KMS-11 (cell line): ENCODE results near the gene PRG2.

ENCODE experiments used
- H2AFZ ChIP-seq: fragments of 200-600 bp; sonication (generic); 2 replicates; pipeline ENCODE4 v1.6.1; 2016; ENCODE audit warnings: antibody characterized with exemption, mixed run types, low read depth
- H3K27ac ChIP-seq: fragments of 200-600 bp; sonication (generic); 2 replicates; pipeline ENCODE4 v1.6.1; 2016; ENCODE audit warnings: mild to moderate bottlenecking, mixed run types
- H3K27me3 ChIP-seq: fragments of 200-600 bp; sonication (generic); 2 replicates; pipeline ENCODE4 v1.6.1; 2017; ENCODE audit warnings: mild to moderate bottlenecking, low read depth, mixed run types, moderate library complexity; ENCODE audit not compliant: insufficient read depth
- H3K36me3 ChIP-seq: fragments of 200-600 bp; sonication (generic); 2 replicates; pipeline ENCODE4 v1.6.1; 2017; ENCODE audit warnings: mild to moderate bottlenecking, mixed run types; ENCODE audit not compliant: insufficient read depth
- H3K4me1 ChIP-seq: fragments of 200-600 bp; sonication (generic); 2 replicates; pipeline ENCODE4 v1.6.1; 2016; ENCODE audit warnings: mild to moderate bottlenecking, low read depth, mixed run types; ENCODE audit not compliant: poor library complexity, severe bottlenecking
- H3K4me2 ChIP-seq: fragments of 200-600 bp; sonication (generic); 2 replicates; pipeline ENCODE4 v1.7.0; 2016; ENCODE audit warnings: mild to moderate bottlenecking, mixed run types
- H3K4me3 ChIP-seq: fragments of 200-600 bp; sonication (generic); IDR thresholded peaks from 2 replicates; pipeline ENCODE4 v1.6.1; 2017; ENCODE audit warnings: low read depth, low read length, mixed read lengths; ENCODE audit not compliant: insufficient read depth
- H3K79me2 ChIP-seq: fragments of 200-600 bp; sonication (generic); 2 replicates; pipeline ENCODE4 v1.6.1; 2016; ENCODE audit warnings: low read depth, mixed run types; ENCODE audit not compliant: insufficient read depth
- H3K9ac ChIP-seq: fragments of 200-600 bp; sonication (generic); 2 replicates; pipeline ENCODE4 v1.6.1; 2016; ENCODE audit warnings: mild to moderate bottlenecking, mixed run types
- H4K20me1 ChIP-seq: fragments of 200-600 bp; sonication (generic); 2 replicates; pipeline ENCODE4 v1.6.1; 2016; ENCODE audit warnings: mild to moderate bottlenecking, mixed run types; ENCODE audit not compliant: insufficient read depth
- CTCF ChIP-seq: fragments of 200-600 bp; sonication (generic); conservative IDR thresholded peaks from 2 replicates; pipeline ENCODE4 v1.6.1; 2017; ENCODE audit warnings: low read depth, mild to moderate bottlenecking, antibody characterized with exemption, low read length, moderate library complexity, mixed read lengths

PRG2 gene

GRCh38 chr11:57426439-57426928, 36.0 kb upstream of the PRG2 start:
- no peak for TF ChIP-seq CTCF
- Histone ChIP-seq H3K4me3 (no peak overlapping the region), H3K27ac (no peak overlapping the region), H2AFZ (no peak overlapping the region), H3K9ac (no peak overlapping the region), H4K20me1 (no peaks in the 10 kb centered on the region), H3K27me3 (no peaks in the 10 kb centered on the region), H3K36me3 (no peaks in the 10 kb centered on the region), H3K4me1 (no peaks in the 10 kb centered on the region), H3K4me2 (no peak overlapping the region), H3K79me2 (no peaks in the 10 kb centered on the region)

- H3K36me3 ChIP-seq: no peaks in the 10 kb centered on the region
- no peaks in the 10 kb centered on the region for H3K27me3 ChIP-seq
- H2AFZ ChIP-seq: no peak overlapping the region
- H3K79me2 ChIP-seq: no peaks in the 10 kb centered on the region
- no peak for TF ChIP-seq CTCF
- H3K4me3 ChIP-seq: no peak overlapping the region
- H4K20me1 ChIP-seq: no peaks in the 10 kb centered on the region
- H3K4me1 ChIP-seq: no peaks in the 10 kb centered on the region
- no peak overlapping the region for H3K9ac ChIP-seq
- no peak overlapping the region for H3K4me2 ChIP-seq
- no peak overlapping the region for H3K27ac ChIP-seq
Observed at GRCh38 chr11:57425565-57426438, 35.4 kb upstream of the PRG2 start.

- no peak overlapping the region for H3K4me2 ChIP-seq
- H3K79me2 ChIP-seq: no peaks in the 10 kb centered on the region
- no peaks in the 10 kb centered on the region for H4K20me1 ChIP-seq
- no peak overlapping the region for H2AFZ ChIP-seq
- no peak overlapping the region for H3K27ac ChIP-seq
- no peak overlapping the region for H3K4me3 ChIP-seq
- no peaks in the 10 kb centered on the region for H3K36me3 ChIP-seq
- no peak for TF ChIP-seq CTCF
- no peak overlapping the region for H3K9ac ChIP-seq
- no peaks in the 10 kb centered on the region for H3K4me1 ChIP-seq
- H3K27me3 ChIP-seq: no peaks in the 10 kb centered on the region
Observed at GRCh38 chr11:57424792-57425564, 34.5 kb upstream of the PRG2 start.

GRCh38 chr11:57424137-57424791, 33.8 kb upstream of the PRG2 start:
- H2AFZ ChIP-seq: no peak overlapping the region
- H3K36me3 ChIP-seq: no peaks in the 10 kb centered on the region
- no peak overlapping the region for H3K4me2 ChIP-seq
- no peak for TF ChIP-seq CTCF
- no peak overlapping the region for H3K9ac ChIP-seq
- H3K27ac ChIP-seq: no peak overlapping the region
- H3K27me3 ChIP-seq: no peaks in the 10 kb centered on the region
- H3K4me3 ChIP-seq: no peak overlapping the region
- H4K20me1 ChIP-seq: no peaks in the 10 kb centered on the region
- no peaks in the 10 kb centered on the region for H3K4me1 ChIP-seq
- no peaks in the 10 kb centered on the region for H3K79me2 ChIP-seq
